Gastroesophageal sphincter (tissue), 3 donors: Measurements from ENCODE around the gene PPP2CA.

Source experiments
- POLR2A ChIP-seq, 2 donors: fragments of 450-650 bp; IDR thresholded peaks; one replicate each; pipeline ENCODE4 v1.6.1; 2017; ENCODE audit warnings: antibody characterized with exemption in 2 of 2, mild to moderate bottlenecking in 2 of 2, moderate library complexity in 1 of 2
- POLR2AphosphoS5 ChIP-seq: sonication (generic); formaldehyde crosslinking; IDR thresholded peaks from one replicate; pipeline ENCODE4 v1.6.1; 2017; ENCODE audit warnings: antibody characterized with exemption
- TF ChIP-seq, protein P1 (sequence below), 4 experiments: fragments of 200-600 bp in 2 of 4; fragments of 450-650 bp in 2 of 4; sonication (generic) in 1 of 4; IDR thresholded peaks; one replicate each; pipeline ENCODE4 v1.5.1; 2017 to 2019; ENCODE audit warnings: antibody characterized with exemption in 4 of 4, mild to moderate bottlenecking in 2 of 4, moderate library complexity in 2 of 4

DNA sequence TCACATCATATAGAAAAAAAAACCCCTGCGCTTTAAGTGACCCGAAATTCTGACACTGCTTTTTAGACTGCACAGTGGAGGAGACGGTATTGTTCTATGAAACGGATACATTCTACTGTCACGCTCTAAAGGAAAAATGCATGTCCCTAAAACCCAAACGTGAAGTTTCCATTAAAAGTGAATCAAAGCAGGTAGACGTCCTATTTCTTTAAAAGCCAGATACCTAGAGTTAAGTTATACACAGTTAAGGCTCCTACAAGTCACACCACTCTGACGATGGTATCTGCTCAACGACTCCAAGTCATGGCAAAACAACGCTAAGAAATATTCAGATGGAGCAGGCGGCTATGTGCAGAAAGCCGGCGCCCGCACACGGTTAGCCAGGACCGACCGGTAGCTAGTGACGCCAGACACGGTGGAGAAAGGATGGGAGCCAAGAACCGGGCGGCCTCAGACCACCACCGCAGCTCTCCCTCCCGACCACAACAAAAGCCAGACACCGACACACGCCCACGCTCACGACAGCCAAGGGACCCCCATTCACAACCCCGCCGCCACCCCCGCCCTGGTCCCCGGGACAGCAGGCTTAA is 49.9 kb downstream of the PPP2CA start:
- TF ChIP-seq POLR2A (IDR thresholded peaks at IDR 0.05) (no peak), POLR2AphosphoS5 (no peak)
- TF ChIP-seq, protein P1, sequence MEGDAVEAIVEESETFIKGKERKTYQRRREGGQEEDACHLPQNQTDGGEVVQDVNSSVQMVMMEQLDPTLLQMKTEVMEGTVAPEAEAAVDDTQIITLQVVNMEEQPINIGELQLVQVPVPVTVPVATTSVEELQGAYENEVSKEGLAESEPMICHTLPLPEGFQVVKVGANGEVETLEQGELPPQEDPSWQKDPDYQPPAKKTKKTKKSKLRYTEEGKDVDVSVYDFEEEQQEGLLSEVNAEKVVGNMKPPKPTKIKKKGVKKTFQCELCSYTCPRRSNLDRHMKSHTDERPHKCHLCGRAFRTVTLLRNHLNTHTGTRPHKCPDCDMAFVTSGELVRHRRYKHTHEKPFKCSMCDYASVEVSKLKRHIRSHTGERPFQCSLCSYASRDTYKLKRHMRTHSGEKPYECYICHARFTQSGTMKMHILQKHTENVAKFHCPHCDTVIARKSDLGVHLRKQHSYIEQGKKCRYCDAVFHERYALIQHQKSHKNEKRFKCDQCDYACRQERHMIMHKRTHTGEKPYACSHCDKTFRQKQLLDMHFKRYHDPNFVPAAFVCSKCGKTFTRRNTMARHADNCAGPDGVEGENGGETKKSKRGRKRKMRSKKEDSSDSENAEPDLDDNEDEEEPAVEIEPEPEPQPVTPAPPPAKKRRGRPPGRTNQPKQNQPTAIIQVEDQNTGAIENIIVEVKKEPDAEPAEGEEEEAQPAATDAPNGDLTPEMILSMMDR (IDR thresholded peaks at IDR 0.05) = no peak
